GM21529 (cell line): ENCODE results near the gene GOLT1A.

Experiments
- ATAC-seq: cut with Tn5 transposase; IDR thresholded peaks from one replicate; pipeline ENCODE4 v1.9.1; 2021; ENCODE audit not compliant: unreplicated experiment

GOLT1A gene

GRCh38 chr1:204221271-204221670 lies 7.5 kb upstream of the GOLT1A start:
- no peak for ATAC-seq

DNA sequence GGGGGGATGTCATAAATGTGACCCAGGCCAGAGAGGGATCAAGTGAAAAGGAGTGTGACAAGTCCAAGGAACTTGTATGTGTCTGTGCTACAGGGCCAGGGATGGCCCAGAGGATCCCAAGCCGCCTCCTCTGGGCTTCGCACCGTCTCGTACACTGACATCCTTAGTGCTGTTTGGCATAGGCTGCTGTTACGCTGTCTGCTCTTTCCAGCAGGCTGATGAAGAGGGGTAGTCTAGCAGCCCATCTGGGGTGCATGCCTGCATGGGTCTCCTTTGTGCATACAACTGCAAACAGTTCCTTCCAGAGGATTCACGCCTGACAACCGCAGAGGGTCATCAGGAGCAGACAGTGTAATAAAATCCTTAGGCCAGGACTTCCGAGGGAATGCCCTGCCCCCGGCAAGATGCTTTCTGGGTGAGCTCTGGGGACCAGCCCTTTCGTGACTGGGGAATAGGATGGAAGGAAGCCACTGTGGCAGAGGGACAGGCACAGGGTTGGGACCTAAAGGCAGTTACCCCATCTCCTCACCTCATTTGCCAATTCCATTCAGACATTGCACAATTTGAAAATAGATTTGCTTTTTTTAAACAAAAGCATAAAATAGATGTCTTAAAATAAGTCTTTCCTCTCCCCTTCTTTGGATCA lies 6.3 kb upstream of the GOLT1A start:
- ATAC-seq = no peak

DNA sequence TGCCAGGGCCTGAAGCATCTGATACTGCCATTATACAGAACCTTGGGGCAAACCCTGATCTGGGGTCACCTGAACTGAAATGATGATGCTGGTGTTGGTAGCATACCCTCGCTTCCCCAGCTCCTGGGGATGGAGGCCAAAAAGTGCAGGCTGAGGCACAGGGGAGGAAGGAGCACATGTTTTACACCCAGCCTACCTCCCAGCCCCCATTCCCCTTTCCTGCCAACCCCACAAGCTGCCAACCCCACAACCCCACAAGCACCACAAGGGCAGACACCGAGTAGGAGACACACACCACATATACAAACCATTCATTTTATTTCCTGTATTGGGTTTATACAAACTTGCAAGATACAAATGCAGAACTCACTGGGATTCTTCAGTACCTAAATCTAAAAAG lies 4.8 kb upstream of the GOLT1A start:
- no peak for ATAC-seq

GRCh38 chr1:204217648-204218000 lies 3.8 kb upstream of the GOLT1A start:
- ATAC-seq = no peak

DNA sequence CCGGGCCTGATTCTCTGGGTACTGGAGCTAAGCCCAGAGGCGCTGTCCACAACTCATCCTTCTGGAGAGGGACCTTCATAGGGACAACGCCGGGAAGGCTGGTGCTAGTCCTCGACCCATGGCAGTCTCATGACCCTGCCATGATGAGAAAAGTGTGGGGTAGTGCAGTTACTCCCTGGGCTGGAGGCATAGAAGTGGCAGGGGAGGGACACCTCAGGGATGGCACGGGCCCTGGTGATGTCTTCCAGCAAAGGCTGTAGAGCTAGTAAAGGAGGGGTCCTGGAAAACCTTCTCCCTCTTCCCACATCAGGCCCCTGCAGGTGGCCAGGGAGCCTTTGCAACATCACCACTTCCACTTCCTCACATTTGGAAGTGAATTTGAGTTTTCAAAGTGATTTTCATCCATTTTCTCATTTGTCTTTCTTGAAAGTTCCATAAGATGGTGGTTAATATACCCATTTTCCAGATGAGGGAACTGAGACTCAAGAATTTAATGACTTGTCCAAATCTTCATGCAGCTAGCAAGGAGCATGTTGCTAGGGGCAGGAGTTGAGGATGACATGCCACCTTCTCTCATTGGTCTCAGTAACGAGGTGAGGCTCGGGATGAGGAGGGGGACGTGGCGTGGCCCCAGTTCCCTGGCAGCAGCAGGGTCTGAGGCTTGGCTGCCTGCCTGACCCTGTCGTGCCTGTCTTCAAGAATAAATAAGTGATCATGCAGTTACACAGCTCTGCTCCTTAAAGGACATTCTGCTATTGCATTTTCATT lies 3.3 kb upstream of the GOLT1A start:
- no peak for ATAC-seq

DNA sequence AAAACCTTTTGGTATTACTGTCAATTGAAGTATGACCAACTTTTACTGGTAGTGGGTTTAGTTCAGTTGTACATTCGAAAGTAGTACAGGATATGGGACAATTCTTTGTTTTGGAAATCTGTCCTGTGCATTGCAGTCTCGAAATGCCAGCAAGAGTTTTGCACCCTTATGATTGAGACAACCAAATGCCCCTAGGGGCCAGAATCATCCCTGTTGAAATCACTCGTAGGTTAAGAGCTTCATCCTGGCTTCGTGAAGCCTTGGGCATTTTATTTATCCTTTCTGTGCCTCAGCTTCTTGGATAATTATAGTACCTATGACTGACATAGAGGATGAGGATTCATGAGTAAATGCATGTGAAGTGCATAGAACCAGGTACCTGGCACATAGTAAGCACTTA lies 2.4 kb upstream of the GOLT1A start:
- no peak for ATAC-seq

DNA sequence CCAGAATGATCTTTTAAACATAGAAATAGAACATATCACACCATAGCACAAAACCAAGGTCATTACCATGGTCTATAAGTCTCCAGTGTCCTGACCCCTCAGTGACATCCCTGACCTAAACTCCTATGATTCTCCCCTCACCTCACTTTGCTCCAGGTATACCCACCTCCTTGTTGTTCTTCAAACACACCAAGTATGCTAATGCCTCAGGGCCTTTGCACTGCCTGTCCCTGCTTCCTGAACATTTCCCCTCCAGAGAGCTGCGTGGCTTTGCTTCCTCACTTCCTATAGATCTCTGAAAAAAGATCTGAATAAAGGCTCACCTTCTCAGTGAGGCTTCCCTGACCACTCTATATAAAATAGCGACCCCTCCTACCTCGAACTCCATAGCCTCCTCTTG lies 1.1 kb downstream of the GOLT1A start:
- no peak for ATAC-seq

GRCh38 chr1:204211046-204211445 lies 2.7 kb downstream of the GOLT1A start:
- ATAC-seq = no peak

GRCh38 chr1:204207136-204207616 lies 6.6 kb downstream of the GOLT1A start:
- ATAC-seq = no peak

GRCh38 chr1:204206121-204206520 lies 7.7 kb downstream of the GOLT1A start:
- ATAC-seq = no peak

- ATAC-seq = no peak
These were observed 8.3 kb downstream of the GOLT1A start for GRCh38 chr1:204205486-204205885.

DNA sequence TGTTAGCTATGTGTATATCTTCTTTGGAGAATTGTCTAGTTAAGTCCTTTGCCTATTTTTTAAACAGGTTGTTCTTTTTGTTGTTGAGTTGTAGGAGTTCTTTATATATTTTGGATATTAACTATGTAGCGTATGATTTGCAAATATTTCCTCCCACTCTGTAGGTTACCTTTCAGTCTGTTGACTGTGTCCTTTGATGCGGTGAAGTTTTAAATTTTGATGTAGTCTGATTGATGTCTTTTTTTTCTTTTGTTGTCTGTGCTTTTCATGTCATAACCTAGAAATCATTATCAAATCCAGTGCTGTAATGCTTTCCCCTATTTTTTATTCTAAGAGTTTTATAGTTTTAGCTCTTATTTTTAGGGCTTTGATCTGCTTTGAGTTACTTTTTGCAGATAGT lies 8.8 kb downstream of the GOLT1A start:
- ATAC-seq = no peak

DNA sequence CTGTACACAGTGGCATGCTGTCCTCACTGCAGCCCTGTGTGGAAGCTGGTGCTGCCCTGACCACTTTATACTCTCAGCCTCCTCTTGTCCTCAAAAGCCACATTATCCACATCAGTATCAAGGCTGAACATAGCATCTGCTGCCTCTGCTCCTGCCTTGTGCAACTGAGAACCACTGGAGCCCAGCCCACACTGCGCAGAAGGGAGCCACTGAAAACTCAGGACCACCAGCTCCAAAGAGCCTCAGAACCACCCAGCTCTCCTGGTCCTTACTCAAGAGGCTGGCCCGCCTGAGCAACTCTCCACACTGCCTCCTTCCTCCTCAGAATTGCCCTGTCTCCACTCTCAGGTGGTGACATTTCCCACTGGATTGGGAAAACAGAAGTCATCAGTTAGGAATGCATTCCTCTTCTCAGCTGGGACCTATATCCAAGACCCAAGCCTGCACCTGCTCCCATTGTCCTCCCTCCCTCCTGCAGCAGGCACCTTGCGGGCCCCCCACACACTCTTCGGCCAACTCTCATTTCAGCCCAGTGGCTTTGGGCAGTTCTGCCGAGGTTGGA lies 10.5 kb downstream of the GOLT1A start:
- ATAC-seq = no peak

GRCh38 chr1:204202481-204202880 lies 11.3 kb downstream of the GOLT1A start:
- ATAC-seq = no peak

DNA sequence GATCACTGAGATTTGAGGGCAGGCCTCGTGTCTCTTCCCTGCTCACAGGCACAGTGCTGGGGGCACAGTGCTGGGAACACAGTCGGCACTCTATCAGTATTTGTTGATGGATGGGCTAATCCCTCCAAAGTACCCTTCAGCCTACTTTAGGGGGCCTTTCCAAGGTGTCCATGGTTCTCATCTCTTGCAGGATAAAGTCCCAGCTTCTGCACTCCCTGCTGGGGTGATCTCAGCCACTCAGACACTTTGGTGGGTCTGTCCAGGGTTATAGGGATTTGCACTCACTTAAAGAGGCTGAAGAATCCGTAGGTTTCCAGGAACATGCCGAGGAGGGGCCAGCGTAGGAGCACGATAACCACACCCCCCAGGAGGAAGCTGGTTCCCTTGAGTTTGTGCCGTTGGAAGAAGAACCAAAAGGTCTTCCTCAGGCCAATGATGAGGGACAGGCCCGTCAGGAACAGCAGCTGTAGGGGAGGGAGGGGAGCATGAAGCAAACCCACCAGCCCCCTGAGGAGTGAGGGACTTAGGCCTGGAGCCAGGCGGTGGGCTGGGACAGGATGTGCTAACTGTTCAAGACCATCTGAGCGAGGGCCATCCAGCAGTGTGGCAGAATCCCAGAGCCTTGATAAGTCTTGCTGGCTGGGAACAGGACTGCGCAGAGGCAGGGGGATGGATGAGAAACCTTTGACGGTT lies 12.3 kb downstream of the GOLT1A start:
- ATAC-seq = no peak

- no peak for ATAC-seq
These were observed 14.2 kb downstream of the GOLT1A start for GRCh38 chr1:204199579-204199978.

DNA sequence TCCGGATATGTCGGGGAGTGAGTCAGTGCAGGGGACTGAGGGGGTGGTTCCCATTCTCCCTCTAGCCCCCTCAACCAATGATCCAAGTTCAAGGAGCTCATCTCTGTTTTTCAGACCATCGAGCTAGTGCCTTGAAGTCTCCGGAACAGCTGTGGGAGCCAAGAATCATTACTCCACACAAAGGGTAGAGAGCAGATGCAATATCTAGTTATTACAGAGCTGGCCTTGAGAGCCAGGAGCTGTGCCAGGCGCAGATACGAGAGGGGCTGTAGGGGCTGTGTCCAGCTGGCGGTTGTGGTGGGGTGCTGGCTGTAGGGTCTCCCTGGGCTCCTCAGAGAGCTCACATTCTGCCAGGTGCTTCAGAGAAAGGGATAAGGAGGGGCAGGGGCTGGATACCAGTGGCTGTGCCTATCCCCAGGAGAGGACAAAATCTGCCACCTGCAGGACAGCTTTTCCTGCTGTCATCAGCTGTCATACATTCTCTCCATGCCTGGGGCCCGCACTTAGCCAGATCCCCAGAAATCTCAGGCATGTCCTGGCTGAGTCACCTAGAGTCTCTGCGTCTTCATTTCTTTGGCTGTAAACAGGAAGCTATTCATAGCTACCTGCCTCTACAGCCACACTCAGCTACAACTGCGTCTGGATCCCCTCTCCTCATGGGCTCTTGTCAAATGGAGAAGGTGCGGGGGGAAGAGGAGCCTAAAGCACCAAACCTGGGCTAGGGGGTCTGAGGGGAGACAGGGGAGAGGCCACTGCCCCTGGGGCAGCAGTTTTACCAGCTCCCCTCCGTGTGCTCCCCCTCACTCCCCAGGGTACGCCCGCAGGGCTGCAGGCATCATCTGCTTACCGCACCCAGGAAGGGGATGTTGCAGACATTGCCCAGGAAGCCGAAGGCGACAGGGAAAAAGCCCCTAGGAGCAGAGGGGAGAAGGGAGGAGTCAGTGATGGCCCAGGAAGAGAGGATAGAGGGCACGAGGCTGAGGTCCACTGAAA lies 15.1 kb downstream of the GOLT1A start:
- ATAC-seq = no peak

- no peak for ATAC-seq
These were observed 16.7 kb downstream of the GOLT1A start for GRCh38 chr1:204197068-204197467.

- no peak for ATAC-seq
These were observed 17.6 kb downstream of the GOLT1A start, which contains the start of gene KISS1 for GRCh38 chr1:204196068-204196795. KISS1 (minus strand) TSS chr1:204196491; CDS start chr1:204192876, 3,615 bp downstream.

DNA sequence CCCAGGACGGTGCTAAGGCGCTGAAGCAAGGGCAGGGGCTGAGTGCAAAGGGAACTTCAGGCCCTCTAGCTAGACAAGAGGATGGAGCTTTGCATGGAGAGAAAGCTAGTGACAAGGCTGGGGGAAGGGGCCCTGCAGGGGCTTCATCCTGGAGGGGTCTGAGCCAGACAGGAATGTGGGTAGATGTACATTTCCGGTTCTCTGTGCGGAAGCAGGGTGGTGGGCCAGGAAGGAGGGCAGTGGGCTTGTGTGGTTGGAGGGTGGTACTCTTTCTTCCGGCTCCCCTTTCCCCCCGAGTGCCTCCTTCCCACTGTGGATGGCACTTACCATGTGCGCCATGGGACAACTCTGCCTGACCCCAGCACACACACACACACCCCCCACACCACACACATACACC lies 19.0 kb downstream of the GOLT1A start:
- ATAC-seq = no peak
